H1 (cell line): ENCODE data around the gene MAK. TPM values are rescaled to one million over a fixed set of nuclear protein-coding genes. Genes with fewer than 3 reads are reported as not detected.

Experiments
- CTCF ChIA-PET: fragments of 300-600 bp; sonication (Branson Sonifier 250); formaldehyde crosslinking; loops from one replicate; lab custom pipeline; 2021; ENCODE audit not compliant: partially characterized antibody; lab: Charles Lee
- POLR2A ChIA-PET: fragments of 300-600 bp; sonication (Branson Sonifier 250); formaldehyde crosslinking; loops from one replicate; lab custom pipeline; 2021; ENCODE audit warnings: inconsistent platforms; ENCODE audit not compliant: partially characterized antibody; lab: Charles Lee
- DNase-seq, 2 experiments: peaks; one replicate each; pipeline versions ENCODE4 v3.0.0 to v3.0.0-alpha.2; 2010 to 2022; ENCODE audit warnings: low spot score in 2 of 2, low read depth in 1 of 2, mixed read lengths in 1 of 2
- FAIRE-seq: peaks from 2 replicates; lab custom pipeline; 2011; peaks lifted over from hg19 to GRCh38; lab: Jason Lieb, UNC
- H2AFZ ChIP-seq: 2 replicates; pipeline ENCODE4 v1.8.1; 2012; ENCODE audit warnings: low read length, inconsistent platforms
- H2AK5ac ChIP-seq: 2 replicates; pipeline ENCODE4 v1.6.1; 2013; ENCODE audit warnings: low read depth, low read length
- H2BK120ac ChIP-seq: replicated peaks from 2 replicates; pipeline ENCODE3; 2013; ENCODE audit warnings: low read depth, low read length, inconsistent platforms
- H2BK12ac ChIP-seq: 2 replicates; pipeline ENCODE4 v1.6.1; 2013; ENCODE audit warnings: low read depth, low read length
- H2BK15ac ChIP-seq: 2 replicates; pipeline ENCODE4 v1.6.1; 2013; ENCODE audit warnings: low read length
- H2BK20ac ChIP-seq: 2 replicates; pipeline ENCODE4 v1.6.1; 2013; ENCODE audit warnings: low read length
- H2BK5ac ChIP-seq: 2 replicates; pipeline ENCODE4 v1.6.1; 2013; ENCODE audit warnings: low read depth, low read length
- H3K14ac ChIP-seq: 2 replicates; pipeline ENCODE4 v1.6.1; 2013; ENCODE audit warnings: inconsistent platforms; ENCODE audit not compliant: insufficient read length
- H3K18ac ChIP-seq: 2 replicates; pipeline ENCODE4 v1.6.1; 2013; ENCODE audit warnings: low read length; ENCODE audit errors: extremely low read depth
- H3K23ac ChIP-seq: 2 replicates; pipeline ENCODE4 v1.6.1; 2013; ENCODE audit warnings: inconsistent platforms; ENCODE audit not compliant: insufficient read length
- H3K23me2 ChIP-seq: 2 replicates; pipeline ENCODE4 v1.6.1; 2013; ENCODE audit warnings: low read depth, low read length
- H3K27ac ChIP-seq: 2 replicates; pipeline ENCODE4 v1.6.1; 2011; ENCODE audit warnings: low read depth, low read length, inconsistent platforms
- H3K27me3 ChIP-seq, 4 experiments: replicated peaks in 1 of 4; 1 replicate in 1 of 4; 2 replicates in 3 of 4; pipeline versions ENCODE4 v1.6.1 to v1.8.1; 2011 to 2013; ENCODE audit warnings: low read length in 3 of 4, mild to moderate bottlenecking in 3 of 4, inconsistent platforms in 2 of 4, mixed read lengths in 2 of 4, moderate library complexity in 1 of 4; ENCODE audit not compliant: control insufficient read depth in 3 of 4, insufficient read depth in 3 of 4; ENCODE audit errors: extremely low read depth in 1 of 4
- H3K36me3 ChIP-seq, 4 experiments: 2 replicates each; pipeline versions ENCODE4 v1.6.1 to v1.8.1; 2011 to 2013; ENCODE audit warnings: mild to moderate bottlenecking in 4 of 4, low read length in 3 of 4, moderate library complexity in 2 of 4, control low read depth in 1 of 4, inconsistent platforms in 1 of 4; ENCODE audit not compliant: insufficient read depth in 4 of 4, control insufficient read depth in 2 of 4
- H3K4ac ChIP-seq: replicated peaks from 2 replicates; pipeline ENCODE3; 2013; ENCODE audit warnings: low read length, low read depth, mixed read lengths, inconsistent platforms; ENCODE audit not compliant: insufficient read length
- H3K4me1 ChIP-seq, 4 experiments: replicated peaks in 1 of 4; 1 replicate in 1 of 4; 2 replicates in 3 of 4; pipeline versions ENCODE4 v1.6.1 to v1.8.1; 2011 to 2013; ENCODE audit warnings: low read length in 3 of 4, inconsistent platforms in 2 of 4, mixed read lengths in 1 of 4; ENCODE audit not compliant: insufficient read depth in 4 of 4, control insufficient read depth in 3 of 4
- H3K4me2 ChIP-seq, 2 experiments: 2 replicates each; pipeline versions ENCODE4 v1.6.1 to v1.8.1; 2011 to 2013; ENCODE audit warnings: low read depth in 2 of 2, low read length in 2 of 2, control low read depth in 1 of 2, inconsistent platforms in 1 of 2, mild to moderate bottlenecking in 1 of 2; ENCODE audit not compliant: insufficient read depth in 1 of 2
- H3K4me3 ChIP-seq, 4 experiments: fragments of 200-600, 300-600 bp in 1 of 4; sonication (generic), shearing (Covaris generic), sonication (Bioruptor Twin) in 1 of 4; 2 replicates each; pipeline versions ENCODE4 v1.5.1 to v1.8.1; 2011 to 2016; ENCODE audit warnings: low read length in 4 of 4, low read depth in 3 of 4, control low read depth in 2 of 4, inconsistent platforms in 2 of 4, mild to moderate bottlenecking in 2 of 4, mixed read lengths in 1 of 4, moderate library complexity in 1 of 4; ENCODE audit not compliant: insufficient read depth in 2 of 4; ENCODE audit errors: extremely low read depth in 1 of 4
- H3K56ac ChIP-seq: replicated peaks from 2 replicates; pipeline ENCODE3; 2013; ENCODE audit warnings: low read depth, mild to moderate bottlenecking, mixed read lengths, low read length, inconsistent platforms; ENCODE audit not compliant: insufficient read length
- H3K79me1 ChIP-seq: 2 replicates; pipeline ENCODE4 v1.6.1; 2013; ENCODE audit warnings: low read depth, low read length, control low read depth
- H3K79me2 ChIP-seq, 2 experiments: 2 replicates each; pipeline versions ENCODE4 v1.6.1 to v1.8.1; 2012 to 2013; ENCODE audit warnings: low read length in 2 of 2, mild to moderate bottlenecking in 2 of 2, inconsistent platforms in 1 of 2; ENCODE audit not compliant: insufficient read depth in 2 of 2, control insufficient read depth in 1 of 2
- H3K9ac ChIP-seq, 4 experiments: replicated peaks in 1 of 4; 1 replicate in 1 of 4; 2 replicates in 3 of 4; pipeline versions ENCODE4 v1.6.1 to v1.8.1; 2011 to 2013; ENCODE audit warnings: low read depth in 3 of 4, low read length in 3 of 4, control low read depth in 2 of 4, mild to moderate bottlenecking in 2 of 4, moderate library complexity in 2 of 4, inconsistent platforms in 1 of 4; ENCODE audit errors: extremely low read depth in 1 of 4
- H3K9me3 ChIP-seq, 2 experiments: 2 replicates each; pipeline versions ENCODE4 v1.6.1 to v1.8.1; 2012 to 2013; ENCODE audit warnings: mild to moderate bottlenecking in 2 of 2, moderate library complexity in 2 of 2, control low read depth in 1 of 2, inconsistent platforms in 1 of 2, low read depth in 1 of 2, low read length in 1 of 2, mixed read lengths in 1 of 2; ENCODE audit not compliant: insufficient read depth in 2 of 2
- H4K20me1 ChIP-seq, 2 experiments: replicated peaks in 1 of 2; 2 replicates each; pipeline versions ENCODE3 to v1.8.1; 2011 to 2013; ENCODE audit warnings: inconsistent platforms in 2 of 2, low read length in 2 of 2, mild to moderate bottlenecking in 1 of 2; ENCODE audit not compliant: insufficient read depth in 2 of 2, control insufficient read depth in 1 of 2
- H4K5ac ChIP-seq: 2 replicates; pipeline ENCODE4 v1.6.1; 2013; ENCODE audit warnings: low read length, low read depth, mixed read lengths, inconsistent platforms; ENCODE audit not compliant: insufficient read length
- H4K8ac ChIP-seq: 2 replicates; pipeline ENCODE4 v1.8.0; 2013; ENCODE audit warnings: mild to moderate bottlenecking, moderate library complexity, low read length, inconsistent platforms; ENCODE audit not compliant: insufficient read depth; ENCODE audit errors: extremely low read depth
- H4K91ac ChIP-seq: replicated peaks from 2 replicates; pipeline ENCODE3; 2013; ENCODE audit warnings: low read length, mixed read lengths, inconsistent platforms; ENCODE audit not compliant: insufficient read length
- BRCA1 ChIP-seq: IDR thresholded peaks from 2 replicates; pipeline ENCODE4 v1.6.1; 2012; ENCODE audit warnings: low read depth, low read length, improper control_type of control experiment
- EZH2 ChIP-seq: fragments of 200-600 bp; sonication (generic); IDR thresholded peaks from 2 replicates; pipeline ENCODE4 v1.7.1; 2012; ENCODE audit warnings: low read depth, mild to moderate bottlenecking, moderate library complexity, low read length, inconsistent platforms; ENCODE audit not compliant: severe bottlenecking
- GABPA ChIP-seq: IDR thresholded peaks from 2 replicates; pipeline ENCODE4 v1.6.1; 2011; ENCODE audit warnings: mild to moderate bottlenecking, low read length, moderate library complexity, borderline replicate concordance; ENCODE audit not compliant: insufficient read depth
- POLR2AphosphoS5 ChIP-seq: IDR thresholded peaks from 2 replicates; pipeline ENCODE4 v1.6.1; 2011; ENCODE audit warnings: low read depth, low read length
- POU5F1 ChIP-seq: IDR thresholded peaks from 2 replicates; pipeline ENCODE4 v1.6.1; 2011; ENCODE audit warnings: low read depth, mild to moderate bottlenecking, low read length, moderate library complexity
- RFX5 ChIP-seq: IDR thresholded peaks from 2 replicates; pipeline ENCODE4 v1.6.1; 2011; ENCODE audit warnings: low read depth, low read length, improper control_type of control experiment, borderline replicate concordance
- RXRA ChIP-seq: IDR thresholded peaks from 2 replicates; pipeline ENCODE4 v1.6.1; 2011; ENCODE audit warnings: low read depth, mild to moderate bottlenecking, low read length, moderate library complexity; ENCODE audit not compliant: insufficient read depth
- SIN3A ChIP-seq, 2 experiments: IDR thresholded peaks in 1 of 2; conservative IDR thresholded peaks in 1 of 2; 2 replicates each; pipeline ENCODE4 v1.6.1; 2011 to 2012; ENCODE audit warnings: low read length in 2 of 2, improper control_type of control experiment in 1 of 2, low read depth in 1 of 2, mild to moderate bottlenecking in 1 of 2
- SIX5 ChIP-seq: IDR thresholded peaks from 2 replicates; pipeline ENCODE4 v1.6.1; 2011; ENCODE audit warnings: mild to moderate bottlenecking, low read depth, low read length
- ZNF274 ChIP-seq: IDR thresholded peaks from 2 replicates; pipeline ENCODE4 v1.7.0; 2012; ENCODE audit warnings: low read length, borderline replicate concordance; ENCODE audit errors: extremely low read depth
- WGBS, 2 experiments: shearing (Covaris generic) in 1 of 2; methylation state at CpG; one replicate each; pipeline versions ENCODE4 v1.1.6 to v1.1.7; 2013 to 2015; ENCODE audit warnings: low lambda C conversion rate in 2 of 2, mixed read lengths in 2 of 2, inconsistent platforms in 1 of 2, low coverage in 1 of 2, missing lambda C conversion rate in 1 of 2; ENCODE audit not compliant: insufficient replicate concordance in 2 of 2, insufficient coverage in 1 of 2, insufficient read length in 1 of 2; ENCODE audit errors: extremely low coverage in 1 of 2, missing lambda C conversion rate in 1 of 2; 5-methylcytosine and 5-hydroxymethylcytosine counted together
- polyA plus RNA-seq, 7 experiments: library from polyadenylated mRNA; depleted of rRNA in 3 of 7; stranded (reverse) in 5 of 7; unstranded in 2 of 7; fragments of >200 nt in 5 of 7; fragments of 200-250 nt in 2 of 7; gene quantifications; 1 replicate in 5 of 7; 2 replicates in 1 of 7; 4 replicates in 1 of 7; pipeline versions ENCODE4 v1.2.1 to v1.2.3, GENCODE V29; 2011 to 2013; ENCODE audit warnings: missing spikeins in 2 of 7, mixed read lengths in 2 of 7
- total RNA-seq: library from RNA; stranded (reverse); fragmentation: NEBNext Ultra II Directional; extraction: Animal tissue kit (Norgen Biotek cat#: 25700); gene quantifications from 2 replicates; pipeline ENCODE4 v1.2.1, GENCODE V29; 2021
- TF ChIP-seq, protein P1 (sequence below): IDR thresholded peaks from 2 replicates; pipeline ENCODE4 v1.6.1; 2011; ENCODE audit warnings: low read depth, mild to moderate bottlenecking, low read length; ENCODE audit not compliant: insufficient read depth

Gene MAK
- total and polyA plus RNA-seq, 2 of the 8 experiments (the other 6 are each of a cell fraction or from before 2014, with no cell fraction given), result 0.08 to 0.37 TPM

GRCh38 chr6:10867952-10868351 lies 29.6 kb upstream of the MAK start:
- TF ChIP-seq POLR2AphosphoS5 (no peak), ZNF274 (no peak), BRCA1 (no peak), SIN3A (conservative IDR thresholded peaks at IDR 0.05 in 1 of 2, IDR thresholded peaks at IDR 0.05 in 1 of 2; ENCODE audit: low read depth in 1 of 2, low read length in 2 of 2) (no peak), EZH2 (no peak), POU5F1 (no peak), GABPA (no peak), SIX5 (no peak), RXRA (no peak), RFX5 (no peak)
- TF ChIP-seq, protein P1, sequence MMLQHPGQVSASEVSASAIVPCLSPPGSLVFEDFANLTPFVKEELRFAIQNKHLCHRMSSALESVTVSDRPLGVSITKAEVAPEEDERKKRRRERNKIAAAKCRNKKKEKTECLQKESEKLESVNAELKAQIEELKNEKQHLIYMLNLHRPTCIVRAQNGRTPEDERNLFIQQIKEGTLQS, result no peak
- TF ChIP-seq, all 59 proteins: peak for 0
- Histone ChIP-seq H3K9me3 (no peaks in the 10 kb centered on the region), H3K27me3 (no peaks in the 10 kb centered on the region), H3K36me3 (no peaks in the 10 kb centered on the region), H2BK12ac (no peak overlapping the region), H4K20me1 (no peaks in the 10 kb centered on the region), H3K23me2 (no peaks in the 10 kb centered on the region), H3K18ac (no peak overlapping the region), H3K9ac (no peak overlapping the region), H4K91ac (no peak overlapping the region), H2AFZ (no peak overlapping the region), H2BK5ac (no peak overlapping the region), H3K4ac (no peak overlapping the region), H3K79me1 (no peaks in the 10 kb centered on the region), H2AK5ac (no peak overlapping the region), H3K4me1 (no peaks in the 10 kb centered on the region), H2BK15ac (no peak overlapping the region), H4K5ac (no peak overlapping the region), H3K79me2 (no peaks in the 10 kb centered on the region), H3K14ac (no peak overlapping the region), H2BK20ac (no peak overlapping the region), H3K4me2 (no peak overlapping the region), H3K4me3 (no peak overlapping the region), H3K56ac (no peak overlapping the region), H4K8ac (no peak overlapping the region), H3K23ac (no peak overlapping the region), H2BK120ac (no peak overlapping the region), H3K27ac (no peak overlapping the region)
- FAIRE-seq (no peak), DNase-seq (no peak)
- POLR2A ChIA-PET, result no interaction called here
- CTCF ChIA-PET, result interaction anchor here (1.2 kb wide), 1 partner anchor 10 kb away, joined by 3 read pairs; no protein-coding TSS in a partner anchor
- WGBS, 2 experiments, result 99% methylated on average over 3 of the region's 3 CpGs; no CpG with 5 or more reads in 1 of the 2 experiments
